ENCODE measurements around the gene GAPVD1. TPM values are rescaled to one million over a fixed set of nuclear protein-coding genes. Genes with fewer than 3 reads are reported as not detected.

Gene GAPVD1
- total and polyA plus RNA-seq, 9 donors: 13.6 to 27.5 (median 17.6) TPM

- WGBS (ENCODE audit: insufficient coverage): 80% methylated on average over 8 of the region's 10 CpGs
- Histone ChIP-seq H3K4me1 (ENCODE audit: control insufficient read depth, insufficient read depth, low read length) (peaks cover 10% of the 10 kb centered on the region), H3K27me3 (ENCODE audit: control insufficient read depth, insufficient read depth, low read length) (peaks cover 7% of the 10 kb centered on the region), H3K9me3 (replicated peaks; ENCODE audit: control insufficient read depth, low read depth, low read length) (no peaks in the 10 kb centered on the region), H3K36me3 (ENCODE audit: control insufficient read depth, insufficient read depth, low read length) (no peaks in the 10 kb centered on the region), H3K4me3 (ENCODE audit: low read length) (no peak overlapping the region), H3K27ac (ENCODE audit: low read length) (no peak overlapping the region)
- DNase-seq: no peak
Measured at GRCh38 chr9:125412166-125412565, 150.5 kb downstream of the GAPVD1 start.

- no peak for DNase-seq
- 93% methylated on average over 5 of the region's 8 CpGs for WGBS (ENCODE audit: insufficient coverage)
- peaks cover 1% of the 10 kb centered on the region for H3K4me1 ChIP-seq (ENCODE audit: control insufficient read depth, insufficient read depth, low read length)
- H3K36me3 ChIP-seq (ENCODE audit: control insufficient read depth, insufficient read depth, low read length): no peaks in the 10 kb centered on the region
- H3K9me3 ChIP-seq (replicated peaks; ENCODE audit: control insufficient read depth, low read depth, low read length): no peaks in the 10 kb centered on the region
- no peak overlapping the region for H3K4me3 ChIP-seq (ENCODE audit: low read length)
- no peak overlapping the region for H3K27ac ChIP-seq (ENCODE audit: low read length)
- H3K27me3 ChIP-seq (ENCODE audit: control insufficient read depth, insufficient read depth, low read length): peaks cover 2% of the 10 kb centered on the region
Measured at GRCh38 chr9:125413579-125413978, 152.0 kb downstream of the GAPVD1 start.

- 80% methylated on average over 14 of the region's 23 CpGs for WGBS (ENCODE audit: insufficient coverage)
- no peak for DNase-seq
- no peaks in the 10 kb centered on the region for H3K9me3 ChIP-seq (replicated peaks; ENCODE audit: control insufficient read depth, low read depth, low read length)
- H3K27ac ChIP-seq (ENCODE audit: low read length): no peak overlapping the region
- no peaks in the 10 kb centered on the region for H3K27me3 ChIP-seq (ENCODE audit: control insufficient read depth, insufficient read depth, low read length)
- no peaks in the 10 kb centered on the region for H3K36me3 ChIP-seq (ENCODE audit: control insufficient read depth, insufficient read depth, low read length)
- H3K4me3 ChIP-seq (ENCODE audit: low read length): no peak overlapping the region
- H3K4me1 ChIP-seq (ENCODE audit: control insufficient read depth, insufficient read depth, low read length): no peaks in the 10 kb centered on the region
Measured at GRCh38 chr9:125415583-125416460, 154.2 kb downstream of the GAPVD1 start.

- DNase-seq: no peak
- no peaks in the 10 kb centered on the region for H3K36me3 ChIP-seq (ENCODE audit: control insufficient read depth, insufficient read depth, low read length)
- WGBS (ENCODE audit: insufficient coverage): 92% methylated on average over 6 of the region's 8 CpGs
- H3K4me3 ChIP-seq (ENCODE audit: low read length): no peak overlapping the region
- H3K27me3 ChIP-seq (ENCODE audit: control insufficient read depth, insufficient read depth, low read length): no peaks in the 10 kb centered on the region
- H3K4me1 ChIP-seq (ENCODE audit: control insufficient read depth, insufficient read depth, low read length): no peaks in the 10 kb centered on the region
- no peaks in the 10 kb centered on the region for H3K9me3 ChIP-seq (replicated peaks; ENCODE audit: control insufficient read depth, low read depth, low read length)
- no peak overlapping the region for H3K27ac ChIP-seq (ENCODE audit: low read length)
Measured at GRCh38 chr9:125416517-125416916, 154.9 kb downstream of the GAPVD1 start.

Other genes starting within 250 kb of the GAPVD1 start
- gene SCAI, start 118.3 kb upstream of the GAPVD1 start, total RNA-seq: 14.5 TPM
- 1 to 10 TPM; 4.6 to 8.6 (median 7.3) TPM for gene SCAI, start 118.3 kb upstream of the GAPVD1 start, polyA plus RNA-seq (ENCODE audit: insufficient read depth in 1 of 8, insufficient read length in 8 of 8, low replicate concordance in 1 of 8)
- gene PPP6C, start 72.0 kb upstream of the GAPVD1 start, total RNA-seq: 25.9 TPM
- gene PPP6C, start 72.0 kb upstream of the GAPVD1 start, polyA plus RNA-seq (ENCODE audit: insufficient read depth in 1 of 8, insufficient read length in 8 of 8, low replicate concordance in 1 of 8): 10 to 100 TPM; 29.8 to 34.3 (median 31.5) TPM
- gene RABEPK, start 61.3 kb upstream of the GAPVD1 start, total RNA-seq: 19.3 TPM
- 10 to 100 TPM; 16.5 to 22.7 (median 17.5) TPM for gene RABEPK, start 61.3 kb upstream of the GAPVD1 start, polyA plus RNA-seq (ENCODE audit: insufficient read depth in 1 of 8, insufficient read length in 8 of 8, low replicate concordance in 1 of 8)
- 41.0 TPM for gene HSPA5, start 20.5 kb upstream of the GAPVD1 start, total RNA-seq
- 100 to 1,000 TPM; 152 to 266 (median 178) TPM for gene HSPA5, start 20.5 kb upstream of the GAPVD1 start, polyA plus RNA-seq (ENCODE audit: insufficient read depth in 1 of 8, insufficient read length in 8 of 8, low replicate concordance in 1 of 8)